Frontal cortex (tissue), 4 donors: ENCODE results near the gene DPEP2NB. TPM values are rescaled to one million over a fixed set of nuclear protein-coding genes. Genes with fewer than 3 reads are reported as not detected.
"Not testable (repeated sequence)": the region's sequence is repeated elsewhere in the genome, so short reads cannot be mapped to it uniquely, and the experiment has no call there.

Experiments used
- DNase-seq, 2 donors: peaks; one replicate each; pipeline ENCODE4 v3.0.0; 2012; ENCODE audit warnings: low spot score in 2 of 2
- FAIRE-seq: peaks from 2 replicates; lab custom pipeline; 2012; peaks lifted over from hg19 to GRCh38; lab: Jason Lieb, UNC
- total RNA-seq: library from RNA; depleted of rRNA; stranded (reverse); fragments of >200 nt; gene quantifications from one replicate; pipeline ENCODE4 v1.2.3, GENCODE V29; 2014
- donor health status: control.
- donor health status: control.
- donor health status: control.

The DPEP2NB gene, protein sequence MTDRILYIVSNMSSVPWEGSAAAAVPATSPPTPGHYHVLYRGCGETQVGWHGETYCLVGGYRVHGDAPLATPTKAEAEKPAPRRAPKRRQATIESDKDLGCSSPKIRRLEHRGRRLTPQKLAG
- total RNA-seq = not detected

DNA sequence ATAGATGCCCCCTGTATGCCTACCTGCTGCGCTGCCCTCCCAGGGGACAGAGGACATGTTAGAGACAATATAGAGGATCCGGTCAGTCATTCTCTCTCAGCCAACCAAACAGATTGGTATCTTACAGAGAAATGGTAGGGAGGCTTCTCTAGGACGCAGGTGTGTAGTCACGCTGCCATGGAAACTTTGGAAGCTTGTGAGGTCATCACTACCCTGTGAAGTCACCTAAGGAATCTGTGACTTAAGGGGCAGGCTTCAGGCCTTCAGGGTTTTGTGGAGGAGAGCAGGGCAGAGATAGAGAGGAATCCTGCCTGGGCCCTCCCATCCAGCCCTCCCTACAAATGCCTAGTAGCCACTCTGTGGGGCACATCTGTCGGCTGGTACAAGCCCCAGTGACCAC is at the start of gene DPEP2NB:
DPEP2NB (minus strand) TSS at position 231 of the 400 bp plus-strand sequence; CDS start at position 90, 141 bp downstream.
- DNase-seq = no peak
- no peak for FAIRE-seq

DNA sequence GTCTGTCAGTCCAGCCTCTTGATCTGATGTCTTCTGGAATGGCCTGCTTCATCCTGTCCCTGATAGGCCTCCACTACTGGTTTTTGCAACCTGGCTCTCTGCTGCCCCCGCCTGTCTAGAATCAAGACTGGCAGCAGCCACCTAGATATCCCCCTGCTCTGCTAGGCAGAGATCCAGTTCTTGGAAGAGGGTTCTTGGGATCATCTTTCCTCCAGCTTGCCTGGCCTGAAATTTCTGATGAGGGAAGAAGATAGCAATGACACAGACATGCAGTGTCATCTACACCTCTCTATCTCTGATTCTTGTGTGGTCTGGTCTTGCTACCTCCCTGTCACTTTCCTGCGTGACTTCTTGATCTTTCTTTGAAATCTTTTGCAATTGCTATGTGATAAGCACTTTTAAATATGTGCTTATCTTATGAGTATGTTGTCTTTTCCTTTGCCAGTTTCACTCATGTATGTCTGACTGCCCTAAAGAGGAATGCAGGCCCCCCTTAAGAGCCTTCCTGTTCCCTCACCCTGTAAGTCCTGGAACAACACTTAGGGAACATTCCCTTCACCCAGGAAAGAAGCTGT is 49.2 kb upstream of the DPEP2NB start:
- FAIRE-seq (no peak), DNase-seq (peak in 1 of 2 donors; percentile 61)

DNA sequence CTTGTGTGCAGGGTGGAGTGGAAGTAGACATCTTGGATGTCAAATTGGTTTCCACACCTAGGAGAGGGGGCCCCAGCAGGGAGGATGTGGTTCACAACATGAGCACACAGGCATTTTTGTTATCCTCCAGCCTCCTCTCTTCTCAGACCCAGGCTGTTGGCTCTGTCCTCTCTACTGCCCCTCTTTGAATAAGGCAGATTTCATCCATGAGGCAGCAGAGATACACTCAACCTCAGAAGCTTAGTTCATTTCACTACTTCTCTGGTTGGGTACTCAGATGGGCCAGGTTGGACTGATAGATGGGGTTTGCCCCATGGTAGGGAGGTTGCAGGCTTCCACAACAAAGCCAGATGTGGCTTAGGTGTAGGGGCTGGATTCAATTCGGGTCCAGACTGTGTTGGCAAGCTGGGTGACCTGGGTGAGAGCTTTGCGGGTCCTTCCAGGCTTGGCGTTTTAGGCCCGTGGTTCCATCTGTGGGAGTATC is 47.2 kb upstream of the DPEP2NB start:
- DNase-seq (no peak), FAIRE-seq (no peak)

DNA sequence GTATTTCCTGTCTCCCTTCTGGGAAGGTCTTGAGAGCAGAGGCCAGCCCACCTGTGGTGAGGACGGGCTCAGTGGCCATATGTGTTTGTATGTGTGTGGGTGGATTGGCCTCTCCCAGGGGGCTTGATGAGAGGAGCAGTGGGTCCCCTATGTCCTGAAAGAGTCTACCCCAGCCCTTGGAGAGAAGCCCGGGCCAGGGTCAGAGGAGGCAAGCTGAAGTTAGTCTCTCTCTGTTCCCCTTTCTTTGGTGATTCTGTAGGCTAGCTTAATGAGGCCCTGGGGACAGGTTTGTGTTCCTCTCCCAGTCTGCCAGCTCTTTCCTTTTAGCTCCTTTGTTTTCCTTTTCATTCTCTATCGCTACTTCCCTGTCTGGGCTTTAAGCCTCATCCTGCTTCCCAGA is 45.7 kb upstream of the DPEP2NB start:
- no peak for DNase-seq

DNA sequence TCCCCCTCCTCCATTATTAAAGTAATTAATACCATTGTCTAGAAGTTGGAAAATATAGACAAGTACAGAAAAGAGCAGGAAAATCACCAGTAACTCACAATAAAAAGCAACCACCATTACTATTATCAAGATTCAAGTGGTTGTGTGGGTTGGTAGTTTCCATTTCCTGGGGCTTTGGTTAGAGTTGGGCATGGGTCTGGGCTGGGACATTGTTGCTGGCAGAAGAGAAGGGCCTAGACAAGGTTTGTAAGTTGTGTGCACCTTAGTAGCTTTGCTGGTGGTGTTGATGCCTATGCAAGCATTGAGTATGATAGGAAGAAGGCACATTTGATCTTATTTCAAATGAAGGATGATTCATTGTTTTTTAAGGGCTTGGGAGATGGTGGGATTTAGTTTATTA is 44.1 kb upstream of the DPEP2NB start:
- no peak for FAIRE-seq
- no peak for DNase-seq

More for the DNA sequence above, 45.7 kb upstream of the DPEP2NB start:
- FAIRE-seq = no peak

DNA sequence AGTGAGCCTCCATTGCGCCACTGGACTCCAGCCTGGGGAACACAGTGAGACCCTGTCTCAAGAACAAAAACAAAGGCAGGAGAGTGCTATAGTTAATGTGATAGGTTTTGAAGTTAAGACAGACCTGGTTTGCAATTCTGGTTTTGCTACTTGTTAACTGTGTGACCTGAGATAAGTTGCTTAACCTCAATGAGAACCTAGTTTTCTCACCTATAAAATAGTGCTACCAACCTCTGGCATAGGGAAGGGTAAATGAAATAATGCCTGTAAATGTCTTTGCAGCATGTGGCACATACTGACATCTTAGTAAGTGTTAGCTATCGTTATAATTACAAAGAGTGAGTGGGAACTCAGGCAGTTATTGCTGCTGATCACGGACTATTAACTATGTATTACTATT is 39.7 kb upstream of the DPEP2NB start:
- DNase-seq = no peak
- FAIRE-seq = no peak

DNA sequence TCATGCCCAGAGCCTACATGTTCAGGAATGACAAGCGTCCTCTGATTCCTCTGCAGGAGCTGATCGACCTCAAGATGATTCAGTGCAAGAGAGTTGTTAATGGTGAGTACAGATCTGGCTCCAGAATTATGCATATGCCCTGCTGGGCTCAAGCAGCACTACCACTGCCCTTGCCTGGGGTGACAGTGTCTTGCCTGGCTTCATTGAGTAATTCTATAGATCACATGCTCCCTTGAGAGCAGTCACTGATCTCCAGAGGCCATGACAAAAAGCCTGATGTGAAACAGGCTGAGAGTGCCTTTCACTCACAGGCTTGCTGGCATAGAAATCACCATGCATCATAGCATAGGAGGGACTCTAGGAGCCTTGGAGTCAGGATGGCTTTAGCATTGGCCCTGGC is 33.7 kb upstream of the DPEP2NB start:
- FAIRE-seq = no peak
- no peak for DNase-seq

DNA sequence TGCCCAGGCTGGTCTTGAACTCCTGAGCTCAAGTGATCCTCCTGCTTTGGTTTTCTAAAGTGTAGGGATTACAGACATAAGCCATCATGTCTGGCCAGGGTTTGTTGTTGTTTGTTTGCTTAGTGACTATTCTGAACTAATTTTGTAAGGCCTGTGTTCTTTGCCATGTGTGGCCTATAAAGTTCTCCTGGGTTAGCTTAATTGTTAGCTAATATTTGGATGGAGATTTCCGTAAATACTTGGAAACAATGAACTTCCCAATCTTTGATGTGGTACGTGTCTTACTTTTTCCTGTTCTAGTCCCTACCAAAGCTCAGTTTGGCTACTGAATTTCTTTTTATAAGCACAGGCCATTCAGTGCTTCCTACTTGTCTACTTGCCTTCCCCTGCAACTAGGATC is 32.3 kb upstream of the DPEP2NB start:
- DNase-seq = no peak
- no peak for FAIRE-seq

DNA sequence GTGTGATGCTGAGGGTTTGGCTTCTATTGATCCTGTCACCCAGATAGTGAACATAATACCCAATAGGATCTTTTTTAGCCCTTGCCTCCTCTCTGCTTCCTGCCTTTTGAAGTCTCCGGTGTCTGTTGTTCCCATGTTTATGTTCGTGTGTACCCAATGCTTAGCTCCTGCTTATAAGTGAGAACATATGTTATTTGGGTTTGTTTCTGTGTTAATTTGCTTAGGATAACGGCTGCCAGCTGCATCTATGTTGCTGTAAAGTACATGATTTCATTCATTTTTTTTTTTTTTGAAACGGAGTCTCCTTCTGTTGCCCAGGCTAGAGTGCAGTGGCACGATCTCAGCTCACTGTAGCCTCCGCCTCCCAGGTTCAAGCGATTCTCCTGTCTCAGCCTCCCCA is 30.4 kb upstream of the DPEP2NB start:
- FAIRE-seq (no peak), DNase-seq (no peak)

DNA sequence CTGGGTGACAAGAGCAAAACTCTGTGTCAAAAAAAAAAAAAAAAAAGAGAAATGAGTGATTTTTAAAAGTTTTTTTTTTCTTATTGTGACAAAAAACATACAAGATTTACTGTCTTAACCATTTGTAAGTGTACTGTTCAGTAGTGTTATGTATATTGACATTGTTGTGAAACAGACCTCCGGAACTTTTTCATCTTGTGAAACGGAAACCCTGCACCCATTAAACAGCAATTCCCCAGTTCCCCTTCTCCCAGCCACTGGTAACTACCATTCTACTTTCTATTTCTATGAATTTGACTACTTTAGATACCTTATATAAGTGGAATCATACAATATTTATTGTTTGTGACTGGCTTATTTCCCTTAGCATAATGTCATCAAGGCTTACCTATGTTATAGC is 26.1 kb upstream of the DPEP2NB start:
- FAIRE-seq = no peak

DNA sequence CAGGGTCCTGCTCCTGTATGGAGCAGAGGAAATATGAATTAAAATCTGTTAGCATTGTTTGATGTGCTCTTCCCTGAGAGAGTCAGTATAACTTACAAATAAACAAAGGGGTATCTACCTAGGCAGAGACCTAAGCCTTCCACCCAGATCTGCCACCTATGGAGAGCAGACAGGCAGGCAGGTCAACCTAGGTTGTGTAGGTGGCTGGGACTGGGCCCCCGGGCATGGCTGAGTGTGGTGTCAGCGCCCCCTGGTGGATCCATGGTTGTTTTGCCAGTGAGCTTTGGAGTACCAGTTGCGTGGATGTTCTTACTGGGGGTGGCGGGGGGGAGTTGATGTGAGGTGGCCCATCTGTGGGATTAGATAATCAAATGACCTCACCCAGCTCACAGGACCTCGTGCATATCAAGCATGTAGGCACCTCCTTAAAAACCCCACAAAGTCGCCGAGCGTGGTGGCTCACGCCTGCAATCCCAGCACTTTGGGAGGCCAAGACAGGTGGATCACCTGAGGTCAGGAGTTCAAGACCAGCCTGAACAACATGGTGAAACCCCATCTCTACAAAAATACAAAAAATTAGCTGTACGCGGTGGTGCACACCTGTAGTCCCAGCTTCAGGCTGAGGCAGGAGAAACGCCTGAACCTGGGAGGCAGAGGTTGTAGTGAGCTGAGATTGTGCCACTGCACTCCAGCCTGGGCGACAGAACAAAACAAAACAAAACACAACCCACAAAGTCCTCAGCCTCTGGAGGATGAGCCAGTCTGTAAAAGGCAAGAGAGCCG is 25.0 kb upstream of the DPEP2NB start:
- FAIRE-seq = no peak
- DNase-seq = peak; percentile 28 to 67

More for the DNA sequence above, 26.1 kb upstream of the DPEP2NB start:
- DNase-seq = no peak

DNA sequence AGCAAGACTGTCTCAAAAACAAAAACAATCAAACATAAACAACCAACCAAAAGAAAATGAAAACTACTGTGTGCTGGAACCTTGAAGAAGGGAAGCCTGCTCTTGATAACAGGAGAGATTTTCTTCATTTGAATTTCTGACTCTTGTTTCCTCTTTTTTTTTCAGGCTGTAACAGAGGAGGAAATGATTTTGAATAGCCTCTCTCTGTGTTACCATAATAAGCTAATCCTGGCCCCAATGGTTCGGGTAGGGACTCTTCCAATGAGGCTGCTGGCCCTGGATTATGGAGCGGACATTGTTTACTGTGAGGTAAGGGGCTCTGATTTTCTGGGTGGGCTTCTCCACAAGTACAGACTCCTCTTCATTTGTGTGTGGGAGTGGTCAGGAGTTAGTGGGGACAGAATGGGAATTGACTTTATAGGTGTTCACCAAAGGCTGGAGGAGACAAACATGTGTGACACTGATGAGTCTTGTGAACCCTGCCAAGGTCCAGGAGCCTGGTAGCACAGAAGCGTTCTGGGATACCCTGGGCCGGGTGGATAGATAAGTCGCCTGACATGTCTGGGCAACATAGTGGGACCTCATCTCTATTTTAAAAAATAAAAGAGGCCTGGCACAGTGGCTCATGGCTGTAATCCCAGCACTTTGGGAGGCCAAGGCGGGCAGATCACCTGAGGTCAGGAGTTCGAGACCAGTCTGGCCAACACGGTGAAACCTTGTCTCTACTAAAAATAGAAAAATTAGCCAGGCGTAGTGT is 22.3 kb upstream of the DPEP2NB start:
- FAIRE-seq (no peak), DNase-seq (no peak)

DNA sequence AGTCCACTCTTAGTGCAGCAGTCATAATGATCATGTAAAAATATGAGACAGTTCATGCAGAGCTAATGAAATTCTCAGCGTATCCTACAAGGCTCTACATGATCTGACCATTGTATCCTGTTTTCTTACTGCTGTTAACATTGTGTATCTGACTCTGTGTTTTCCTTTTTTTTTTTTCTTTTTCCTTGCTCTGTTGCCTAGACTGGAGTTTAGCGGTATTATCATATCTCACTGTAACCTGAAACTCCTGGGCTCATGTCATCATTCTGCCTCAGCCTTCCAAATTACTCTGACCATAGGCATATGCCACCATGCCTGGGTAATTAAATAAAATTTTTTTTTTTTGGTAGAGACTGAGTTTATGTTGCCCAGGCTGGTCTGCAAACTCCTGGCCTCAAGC is 19.5 kb upstream of the DPEP2NB start:
- FAIRE-seq (no peak), DNase-seq (no peak)

DNA sequence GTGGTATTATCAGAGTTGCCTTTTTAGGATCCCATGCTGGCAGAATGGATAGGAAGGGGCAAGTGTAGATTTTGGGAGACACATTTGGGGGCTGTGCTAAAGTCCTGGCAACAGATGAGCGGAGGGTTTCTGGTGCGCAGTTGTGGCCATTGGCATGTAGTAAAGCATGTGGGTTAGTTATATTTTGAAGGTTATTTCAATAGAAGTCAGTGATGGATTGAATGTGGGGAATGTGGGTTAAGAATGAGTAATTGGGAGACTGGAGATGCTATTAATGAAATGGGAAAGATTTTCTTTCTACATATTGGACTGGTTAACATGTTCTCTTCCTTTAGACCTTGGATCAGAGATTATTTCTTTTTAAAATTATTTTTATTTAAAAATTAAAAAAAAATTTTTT is 17.4 kb upstream of the DPEP2NB start:
- DNase-seq = no peak
- FAIRE-seq = no peak

DNA sequence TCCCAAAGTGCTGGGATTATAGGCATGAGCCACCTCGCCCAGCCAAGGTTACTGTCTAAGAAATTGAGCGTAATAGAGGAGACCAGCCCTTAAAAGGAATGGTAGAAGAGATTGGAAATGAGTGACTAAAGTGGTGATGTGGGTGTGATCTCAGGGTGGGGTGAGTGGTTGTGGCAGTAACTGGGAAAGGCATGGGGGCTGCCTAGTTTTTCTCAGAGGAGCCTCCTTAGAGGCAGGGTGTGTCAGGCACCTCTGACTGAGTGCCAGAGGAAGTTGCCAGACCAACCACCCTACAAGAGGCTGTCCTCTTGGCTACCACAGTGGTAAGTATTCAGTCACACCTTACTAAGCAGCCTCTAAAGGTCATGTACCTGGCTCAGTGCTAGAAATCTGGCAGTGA is 16.2 kb upstream of the DPEP2NB start:
- DNase-seq (no peak), FAIRE-seq (no peak)

DNA sequence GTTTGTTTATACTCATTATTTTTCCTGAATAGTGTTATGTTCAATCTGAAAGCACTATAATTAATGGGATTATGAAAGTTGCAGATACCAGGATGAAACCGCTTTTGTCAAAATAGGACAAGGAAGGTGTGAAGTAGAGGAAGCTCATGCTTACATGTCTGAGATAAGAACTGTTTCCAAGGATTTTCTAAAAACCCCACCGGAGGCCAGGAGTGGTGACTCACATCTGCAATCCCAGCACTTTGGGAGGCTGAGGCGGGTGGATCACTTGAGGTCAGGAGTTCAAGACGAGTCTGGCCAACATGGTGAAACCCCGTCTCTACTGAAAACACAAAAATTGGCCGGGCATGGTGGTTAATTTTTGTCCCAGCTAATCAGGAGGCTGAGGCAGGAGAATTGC is 14.4 kb upstream of the DPEP2NB start:
- FAIRE-seq, DNase-seq: not testable (repeated sequence)

DNA sequence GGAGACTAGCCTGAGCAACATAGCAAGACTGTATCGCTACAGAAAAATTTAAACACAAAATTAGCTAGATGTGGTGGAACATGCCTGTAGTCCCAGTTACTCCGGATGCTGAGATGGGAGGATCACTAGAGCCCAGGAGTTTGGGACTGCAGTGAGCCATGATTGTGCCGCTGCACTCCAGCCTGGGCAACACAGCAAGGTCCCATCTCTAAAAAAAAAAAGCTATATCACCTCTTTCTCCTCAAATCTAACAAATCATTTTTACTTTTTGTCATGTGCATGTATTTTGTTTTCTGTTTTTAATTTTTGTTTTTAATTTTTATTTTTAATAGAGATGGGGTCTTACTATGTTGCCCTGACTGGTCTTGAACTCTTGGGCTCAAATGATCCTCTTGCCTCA is 13.3 kb upstream of the DPEP2NB start:
- no peak for DNase-seq
- no peak for FAIRE-seq

DNA sequence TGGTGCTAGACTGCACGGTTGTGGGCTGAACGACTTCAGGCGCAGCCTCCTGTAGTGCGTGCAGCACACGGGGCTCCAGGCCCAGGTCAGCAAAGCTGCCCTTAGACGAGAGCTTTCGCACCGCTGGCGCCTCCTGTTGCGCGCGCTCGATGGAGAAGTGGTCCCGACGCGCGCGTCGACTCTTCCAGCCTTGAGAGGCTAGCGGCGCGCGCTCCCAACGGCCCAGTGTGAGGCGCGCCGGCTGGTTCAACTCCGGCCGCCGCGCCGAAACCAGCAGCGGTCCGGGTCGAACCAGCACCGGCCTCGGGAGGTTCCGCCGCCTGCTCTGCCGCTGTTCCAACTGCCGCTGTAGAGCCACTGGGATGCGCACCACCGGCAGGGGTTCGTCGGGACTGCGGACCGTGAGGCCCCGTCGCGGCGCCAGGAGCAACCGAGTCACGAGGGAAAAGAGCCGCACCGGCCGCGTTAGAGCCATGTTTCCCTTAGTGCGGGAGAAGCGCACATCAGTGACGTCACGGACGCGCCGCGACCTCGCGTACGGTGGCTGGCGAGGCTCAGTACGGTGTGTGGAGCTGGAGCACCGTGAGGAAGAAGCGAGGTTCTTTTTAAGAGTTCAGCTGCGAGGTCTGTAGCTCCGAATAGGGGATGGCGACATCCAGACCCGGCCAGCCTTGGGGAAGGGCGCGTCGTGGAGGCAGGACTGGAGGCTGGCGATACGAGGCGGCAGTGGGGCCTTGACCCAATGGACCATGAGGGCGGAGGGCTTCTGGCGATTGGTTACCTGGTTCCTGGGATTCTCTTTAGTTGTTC is 7.2 kb upstream of the DPEP2NB start, which contains the start of the genes DDX28 and DUS2:
DDX28 (minus strand) TSS at position 505 of the 810 bp plus-strand sequence; CDS start at position 475, 30 bp downstream.
DUS2 (plus strand) TSS at position 557 of the 810 bp plus-strand sequence. CDS start 14,740 bp downstream, outside the sequence.
- DNase-seq (peak; percentile 89 to 91), FAIRE-seq (no peak)

DNA sequence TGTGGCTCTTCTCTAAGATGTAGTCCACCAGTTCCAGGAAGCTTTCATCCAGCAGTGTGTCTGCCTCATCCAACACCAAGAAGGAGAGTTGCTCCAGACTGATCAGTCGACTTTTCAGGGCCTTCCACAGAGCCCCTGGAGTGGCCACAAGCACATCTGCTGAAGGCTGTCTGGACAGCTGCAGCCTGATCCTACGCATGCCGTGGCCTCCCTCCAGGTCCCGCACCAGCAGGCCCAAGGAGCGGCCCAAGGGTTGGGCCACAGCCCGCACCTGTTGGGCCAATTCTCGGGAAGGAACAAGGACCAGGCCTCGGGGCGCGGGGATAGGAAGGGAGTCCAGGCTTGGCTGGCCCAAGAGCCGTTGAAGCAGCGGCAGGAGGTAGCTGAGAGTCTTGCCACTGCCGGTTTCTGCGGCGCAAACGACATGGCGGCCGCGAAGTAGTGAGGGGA is 6.6 kb upstream of the DPEP2NB start:
- FAIRE-seq = no peak
- no peak for DNase-seq
